Loucy (cell line): ENCODE measurements around the gene CD72.

Experiments
- H2AFZ ChIP-seq: fragments of 200-600 bp; sonication (generic); 2 replicates; pipeline ENCODE4 v1.6.0; 2016; ENCODE audit warnings: antibody characterized with exemption, mild to moderate bottlenecking, low read length, moderate library complexity
- H3F3A ChIP-seq: fragments of 200-600 bp; 2 replicates; pipeline ENCODE4 v1.6.0; 2016; ENCODE audit warnings: antibody characterized with exemption, low read depth, mild to moderate bottlenecking
- H3K27me3 ChIP-seq: fragments of 200-600 bp; sonication (generic); 2 replicates; pipeline ENCODE4 v1.6.1; 2014; ENCODE audit warnings: low read length, mild to moderate bottlenecking; ENCODE audit not compliant: insufficient read depth, poor library complexity, severe bottlenecking
- H3K36me3 ChIP-seq: fragments of 200-600 bp; sonication (generic); 2 replicates; pipeline ENCODE4 v1.6.1; 2016; ENCODE audit warnings: low read length; ENCODE audit not compliant: insufficient read depth
- H3K4me1 ChIP-seq: fragments of 200-600 bp; sonication (generic); 2 replicates; pipeline ENCODE4 v1.5.1; 2014; ENCODE audit warnings: low read length, mild to moderate bottlenecking; ENCODE audit not compliant: insufficient read depth, poor library complexity, severe bottlenecking
- H3K4me2 ChIP-seq: fragments of 200-600 bp; sonication (generic); 2 replicates; pipeline ENCODE4 v1.6.0; 2014; ENCODE audit warnings: antibody characterized with exemption, low read length, low read depth, mild to moderate bottlenecking; ENCODE audit not compliant: poor library complexity, severe bottlenecking
- H3K4me3 ChIP-seq: fragments of 200-600 bp; sonication (generic); 2 replicates; pipeline ENCODE4 v1.5.1; 2014; ENCODE audit warnings: low read length, mild to moderate bottlenecking, mixed read lengths; ENCODE audit not compliant: poor library complexity, severe bottlenecking
- H3K79me2 ChIP-seq: fragments of 200-600 bp; sonication (generic); 2 replicates; pipeline ENCODE4 v1.6.1; 2014; ENCODE audit warnings: low read length; ENCODE audit not compliant: insufficient read depth
- H3K9ac ChIP-seq: fragments of 200-600 bp; sonication (generic); 2 replicates; pipeline ENCODE4 v1.6.0; 2014; ENCODE audit warnings: mild to moderate bottlenecking, low read depth, low read length, moderate library complexity; ENCODE audit not compliant: poor library complexity, severe bottlenecking
- H3K9me2 ChIP-seq: fragments of 200-600 bp; sonication (generic); replicated peaks from 2 replicates; pipeline ENCODE4 v1.6.1; 2016; ENCODE audit warnings: low read depth, low read length, mixed read lengths
- H3K9me3 ChIP-seq: fragments of 200-600 bp; sonication (generic); 2 replicates; pipeline ENCODE4 v1.6.1; 2014; ENCODE audit warnings: mild to moderate bottlenecking, antibody characterized with exemption, low read length, low read depth; ENCODE audit not compliant: insufficient read depth
- H4K20me1 ChIP-seq: fragments of 200-600 bp; sonication (generic); 2 replicates; pipeline ENCODE4 v1.6.0; 2014; ENCODE audit warnings: antibody characterized with exemption, low read length, mild to moderate bottlenecking; ENCODE audit not compliant: insufficient read depth, poor library complexity, severe bottlenecking
- CTCF ChIP-seq: fragments of 200-600 bp; sonication (generic); conservative IDR thresholded peaks from 2 replicates; pipeline ENCODE4 v1.5.1; 2014; ENCODE audit warnings: mild to moderate bottlenecking, antibody characterized with exemption, low read length
- EZH2phosphoT487 ChIP-seq: fragments of 200-600 bp; IDR thresholded peaks from 2 replicates; pipeline ENCODE4 v1.6.1; 2018; ENCODE audit warnings: antibody characterized with exemption, mild to moderate bottlenecking, moderate library complexity, borderline replicate concordance

CD72 gene

DNA sequence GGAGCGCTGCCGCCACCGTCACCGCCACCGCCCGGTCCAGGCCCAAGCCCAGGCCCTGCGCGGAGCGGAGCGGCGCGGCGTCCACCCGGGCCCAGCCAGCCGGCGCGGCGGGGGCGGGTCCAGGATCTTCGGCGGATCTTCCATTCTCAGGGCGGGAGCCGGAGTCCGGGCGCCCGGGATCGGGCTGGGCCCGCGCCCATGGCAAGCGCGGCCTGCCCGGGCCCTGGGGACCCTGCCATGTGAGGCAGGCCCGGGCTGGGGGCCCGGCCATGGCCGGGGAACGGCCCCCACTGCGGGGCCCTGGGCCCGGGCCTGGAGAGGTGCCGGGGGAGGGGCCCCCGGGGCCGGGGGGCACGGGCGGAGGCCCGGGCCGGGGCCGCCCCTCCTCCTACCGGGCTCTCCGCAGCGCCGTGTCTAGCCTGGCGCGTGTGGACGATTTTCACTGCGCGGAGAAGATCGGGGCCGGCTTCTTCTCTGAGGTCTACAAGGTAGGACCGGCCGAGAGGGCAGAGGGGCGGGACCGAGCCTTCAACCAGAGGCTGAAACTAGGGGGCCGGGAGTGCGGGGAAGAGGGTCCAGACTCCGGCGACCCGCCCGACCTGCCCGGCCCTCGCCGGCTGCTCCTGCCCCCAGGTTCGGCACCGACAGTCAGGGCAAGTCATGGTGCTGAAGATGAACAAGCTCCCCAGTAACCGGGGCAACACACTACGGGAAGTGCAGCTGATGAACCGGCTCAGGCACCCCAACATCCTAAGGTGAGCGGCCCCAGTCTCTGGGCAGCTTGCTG, 12.7 kb downstream of the CD72 start:
- Histone ChIP-seq H3K4me2 (peak overlapping the region; percentile 83), H3F3A (no peaks in the 10 kb centered on the region), H3K9me3 (no peaks in the 10 kb centered on the region), H3K79me2 (peaks cover 45% of the 10 kb centered on the region), H3K9me2 (no peaks in the 10 kb centered on the region), H3K4me3 (peak overlapping the region; percentile 82), H3K27me3 (no peaks in the 10 kb centered on the region), H3K4me1 (peaks cover 38% of the 10 kb centered on the region), H3K9ac (peak overlapping the region; percentile 79), H3K36me3 (peaks cover 11% of the 10 kb centered on the region; the same call in 1 of the 2 replicates), H4K20me1 (peaks cover 19% of the 10 kb centered on the region), H2AFZ (no peak overlapping the region)
- TF ChIP-seq CTCF (no peak), EZH2phosphoT487 (no peak)

- TF ChIP-seq EZH2phosphoT487: no peak
- no peak for TF ChIP-seq CTCF
- H3K36me3 ChIP-seq: peaks cover 7% of the 10 kb centered on the region; the same call in 1 of the 2 replicates
- peak within 1 kb of the TSS; percentile 82 for H3K4me3 ChIP-seq
- peaks cover 45% of the 10 kb centered on the region for H3K79me2 ChIP-seq
- H3F3A ChIP-seq: no peaks in the 10 kb centered on the region
- peaks cover 40% of the 10 kb centered on the region for H3K4me1 ChIP-seq
- peak within 1 kb of the TSS; percentile 26 for H2AFZ ChIP-seq
- no peaks in the 10 kb centered on the region for H3K9me2 ChIP-seq
- H3K9me3 ChIP-seq: no peaks in the 10 kb centered on the region
- H3K4me2 ChIP-seq: peak within 1 kb of the TSS; percentile 89
- peak within 1 kb of the TSS; percentile 79 for H3K9ac ChIP-seq
- H3K27me3 ChIP-seq: no peaks in the 10 kb centered on the region
- peaks cover 19% of the 10 kb centered on the region for H4K20me1 ChIP-seq
These were observed 13.4 kb downstream of the CD72 start, which contains the start of gene TESK1 for GRCh38 chr9:35604578-35605350. TESK1 (plus strand) TSS chr9:35605262; CDS start chr9:35605620, 358 bp downstream.

GRCh38 chr9:35603986-35604577, 14.1 kb downstream of the CD72 start:
- Histone ChIP-seq H3K36me3 (peaks cover under 1% of the 10 kb centered on the region; the same call in 1 of the 2 replicates), H3K9me2 (no peaks in the 10 kb centered on the region), H3K27me3 (no peaks in the 10 kb centered on the region), H3K79me2 (peaks cover 45% of the 10 kb centered on the region), H3K4me1 (peaks cover 43% of the 10 kb centered on the region), H3K9me3 (no peaks in the 10 kb centered on the region), H3K4me2 (peak overlapping the region; percentile 89), H2AFZ (peak overlapping the region; percentile 90), H3K9ac (peak overlapping the region; percentile 89), H3K4me3 (peak overlapping the region; percentile 82), H3F3A (no peaks in the 10 kb centered on the region), H4K20me1 (peaks cover 19% of the 10 kb centered on the region)
- TF ChIP-seq CTCF (peak; percentile 80), EZH2phosphoT487 (no peak)
